Astrocyte (in vitro differentiated cells and primary cell): ENCODE results near the gene APOL1.
"Not testable (repeated sequence)": the region's sequence is repeated elsewhere in the genome, so short reads cannot be mapped to it uniquely, and the experiment has no call there.

Source experiments
- EZH2 ChIP-seq: IDR thresholded peaks from 2 replicates; pipeline ENCODE4 v1.6.1; 2012; ENCODE audit warnings: mild to moderate bottlenecking, low read length, inconsistent platforms; ENCODE audit not compliant: insufficient read depth
- TF ChIP-seq, protein P1 (sequence below): IDR thresholded peaks from 2 replicates; pipeline ENCODE4 v1.5.1; 2011; ENCODE audit warnings: low read depth, mild to moderate bottlenecking, inconsistent platforms, low read length, moderate library complexity; ENCODE audit not compliant: insufficient read depth

- TF ChIP-seq, protein P1, sequence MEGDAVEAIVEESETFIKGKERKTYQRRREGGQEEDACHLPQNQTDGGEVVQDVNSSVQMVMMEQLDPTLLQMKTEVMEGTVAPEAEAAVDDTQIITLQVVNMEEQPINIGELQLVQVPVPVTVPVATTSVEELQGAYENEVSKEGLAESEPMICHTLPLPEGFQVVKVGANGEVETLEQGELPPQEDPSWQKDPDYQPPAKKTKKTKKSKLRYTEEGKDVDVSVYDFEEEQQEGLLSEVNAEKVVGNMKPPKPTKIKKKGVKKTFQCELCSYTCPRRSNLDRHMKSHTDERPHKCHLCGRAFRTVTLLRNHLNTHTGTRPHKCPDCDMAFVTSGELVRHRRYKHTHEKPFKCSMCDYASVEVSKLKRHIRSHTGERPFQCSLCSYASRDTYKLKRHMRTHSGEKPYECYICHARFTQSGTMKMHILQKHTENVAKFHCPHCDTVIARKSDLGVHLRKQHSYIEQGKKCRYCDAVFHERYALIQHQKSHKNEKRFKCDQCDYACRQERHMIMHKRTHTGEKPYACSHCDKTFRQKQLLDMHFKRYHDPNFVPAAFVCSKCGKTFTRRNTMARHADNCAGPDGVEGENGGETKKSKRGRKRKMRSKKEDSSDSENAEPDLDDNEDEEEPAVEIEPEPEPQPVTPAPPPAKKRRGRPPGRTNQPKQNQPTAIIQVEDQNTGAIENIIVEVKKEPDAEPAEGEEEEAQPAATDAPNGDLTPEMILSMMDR, result not testable (repeated sequence)
- not testable (repeated sequence) for TF ChIP-seq EZH2
These were observed 10.3 kb downstream of the APOL1 start for GRCh38 chr22:36263216-36263673.
